ENCODE results near the gene MEF2A.

Gene MEF2A

GRCh38 chr15:99592145-99592791 lies 26.5 kb downstream of the MEF2A start:
- Histone ChIP-seq H3K9ac (ENCODE audit: low read length) (no peak overlapping the region), H3K27me3 (ENCODE audit: control insufficient read depth, insufficient read depth, low read length) (no peaks in the 10 kb centered on the region), H3K4me1 (ENCODE audit: control insufficient read depth, insufficient read depth, low read length) (peaks cover 13% of the 10 kb centered on the region), H3K4me3 (ENCODE audit: low read length) (no peak overlapping the region), H3K36me3 (ENCODE audit: control insufficient read depth, insufficient read depth, low read length) (no peaks in the 10 kb centered on the region), H3K9me3 (ENCODE audit: control insufficient read depth, low read length) (no peaks in the 10 kb centered on the region)

- Histone ChIP-seq H3K27me3 (ENCODE audit: control insufficient read depth, insufficient read depth, low read length) (no peaks in the 10 kb centered on the region), H3K4me1 (ENCODE audit: control insufficient read depth, insufficient read depth, low read length) (peaks cover 13% of the 10 kb centered on the region), H3K4me3 (ENCODE audit: low read length) (no peak overlapping the region), H3K9me3 (ENCODE audit: control insufficient read depth, low read length) (no peaks in the 10 kb centered on the region), H3K9ac (ENCODE audit: low read length) (no peak overlapping the region), H3K36me3 (ENCODE audit: control insufficient read depth, insufficient read depth, low read length) (no peaks in the 10 kb centered on the region)
Measured at GRCh38 chr15:99593070-99593469, 27.3 kb downstream of the MEF2A start.

- Histone ChIP-seq H3K27me3 (ENCODE audit: control insufficient read depth, insufficient read depth, low read length) (no peaks in the 10 kb centered on the region), H3K4me1 (ENCODE audit: control insufficient read depth, insufficient read depth, low read length) (peaks cover 13% of the 10 kb centered on the region), H3K36me3 (ENCODE audit: control insufficient read depth, insufficient read depth, low read length) (no peaks in the 10 kb centered on the region), H3K9me3 (ENCODE audit: control insufficient read depth, low read length) (no peaks in the 10 kb centered on the region), H3K4me3 (ENCODE audit: low read length) (no peak overlapping the region), H3K9ac (ENCODE audit: low read length) (no peak overlapping the region)
Measured at GRCh38 chr15:99594916-99595315, 29.1 kb downstream of the MEF2A start.

GRCh38 chr15:99598296-99598695 lies 32.5 kb downstream of the MEF2A start:
- Histone ChIP-seq H3K4me1 (ENCODE audit: control insufficient read depth, insufficient read depth, low read length) (no peaks in the 10 kb centered on the region), H3K9ac (ENCODE audit: low read length) (no peak overlapping the region), H3K36me3 (ENCODE audit: control insufficient read depth, insufficient read depth, low read length) (no peaks in the 10 kb centered on the region), H3K27me3 (ENCODE audit: control insufficient read depth, insufficient read depth, low read length) (no peaks in the 10 kb centered on the region), H3K4me3 (ENCODE audit: low read length) (no peak overlapping the region), H3K9me3 (ENCODE audit: control insufficient read depth, low read length) (no peaks in the 10 kb centered on the region)

- H3K4me1 ChIP-seq (ENCODE audit: control insufficient read depth, insufficient read depth, low read length): peaks cover 8% of the 10 kb centered on the region
- no peak overlapping the region for H3K9ac ChIP-seq (ENCODE audit: low read length)
- H3K36me3 ChIP-seq (ENCODE audit: control insufficient read depth, insufficient read depth, low read length): no peaks in the 10 kb centered on the region
- no peak overlapping the region for H3K4me3 ChIP-seq (ENCODE audit: low read length)
- H3K9me3 ChIP-seq (ENCODE audit: control insufficient read depth, low read length): no peaks in the 10 kb centered on the region
- no peaks in the 10 kb centered on the region for H3K27me3 ChIP-seq (ENCODE audit: control insufficient read depth, insufficient read depth, low read length)
Measured at GRCh38 chr15:99603828-99604227, 38.0 kb downstream of the MEF2A start.

GRCh38 chr15:99604865-99605264 lies 39.1 kb downstream of the MEF2A start:
- H3K9ac ChIP-seq (ENCODE audit: low read length): no peak overlapping the region
- H3K4me3 ChIP-seq (ENCODE audit: low read length): no peak overlapping the region
- no peaks in the 10 kb centered on the region for H3K9me3 ChIP-seq (ENCODE audit: control insufficient read depth, low read length)
- no peaks in the 10 kb centered on the region for H3K27me3 ChIP-seq (ENCODE audit: control insufficient read depth, insufficient read depth, low read length)
- H3K36me3 ChIP-seq (ENCODE audit: control insufficient read depth, insufficient read depth, low read length): no peaks in the 10 kb centered on the region
- H3K4me1 ChIP-seq (ENCODE audit: control insufficient read depth, insufficient read depth, low read length): peaks cover 8% of the 10 kb centered on the region

- Histone ChIP-seq H3K4me1 (ENCODE audit: control insufficient read depth, insufficient read depth, low read length) (peaks cover 8% of the 10 kb centered on the region), H3K4me3 (ENCODE audit: low read length) (no peak overlapping the region), H3K27me3 (ENCODE audit: control insufficient read depth, insufficient read depth, low read length) (no peaks in the 10 kb centered on the region), H3K9ac (ENCODE audit: low read length) (no peak overlapping the region), H3K36me3 (ENCODE audit: control insufficient read depth, insufficient read depth, low read length) (no peaks in the 10 kb centered on the region), H3K9me3 (ENCODE audit: control insufficient read depth, low read length) (no peaks in the 10 kb centered on the region)
Measured at GRCh38 chr15:99605490-99605931, 39.7 kb downstream of the MEF2A start.

GRCh38 chr15:99605990-99606389 lies 40.2 kb downstream of the MEF2A start:
- Histone ChIP-seq H3K9ac (ENCODE audit: low read length) (no peak overlapping the region), H3K4me3 (ENCODE audit: low read length) (no peak overlapping the region), H3K9me3 (ENCODE audit: control insufficient read depth, low read length) (no peaks in the 10 kb centered on the region), H3K36me3 (ENCODE audit: control insufficient read depth, insufficient read depth, low read length) (no peaks in the 10 kb centered on the region), H3K4me1 (ENCODE audit: control insufficient read depth, insufficient read depth, low read length) (peaks cover 8% of the 10 kb centered on the region), H3K27me3 (ENCODE audit: control insufficient read depth, insufficient read depth, low read length) (no peaks in the 10 kb centered on the region)

GRCh38 chr15:99606646-99607045 lies 40.9 kb downstream of the MEF2A start:
- H3K4me1 ChIP-seq (ENCODE audit: control insufficient read depth, insufficient read depth, low read length): peaks cover 8% of the 10 kb centered on the region
- H3K9me3 ChIP-seq (ENCODE audit: control insufficient read depth, low read length): no peaks in the 10 kb centered on the region
- no peaks in the 10 kb centered on the region for H3K27me3 ChIP-seq (ENCODE audit: control insufficient read depth, insufficient read depth, low read length)
- H3K4me3 ChIP-seq (ENCODE audit: low read length): no peak overlapping the region
- H3K9ac ChIP-seq (ENCODE audit: low read length): no peak overlapping the region
- no peaks in the 10 kb centered on the region for H3K36me3 ChIP-seq (ENCODE audit: control insufficient read depth, insufficient read depth, low read length)

- H3K4me3 ChIP-seq (ENCODE audit: low read length): no peak overlapping the region
- no peaks in the 10 kb centered on the region for H3K36me3 ChIP-seq (ENCODE audit: control insufficient read depth, insufficient read depth, low read length)
- no peaks in the 10 kb centered on the region for H3K27me3 ChIP-seq (ENCODE audit: control insufficient read depth, insufficient read depth, low read length)
- H3K4me1 ChIP-seq (ENCODE audit: control insufficient read depth, insufficient read depth, low read length): peaks cover 19% of the 10 kb centered on the region
- H3K9me3 ChIP-seq (ENCODE audit: control insufficient read depth, low read length): no peaks in the 10 kb centered on the region
- H3K9ac ChIP-seq (ENCODE audit: low read length): no peak overlapping the region
Measured at GRCh38 chr15:99613481-99613880, 47.7 kb downstream of the MEF2A start.

GRCh38 chr15:99613887-99614647 lies 48.3 kb downstream of the MEF2A start:
- Histone ChIP-seq H3K27me3 (ENCODE audit: control insufficient read depth, insufficient read depth, low read length) (no peaks in the 10 kb centered on the region), H3K9me3 (ENCODE audit: control insufficient read depth, low read length) (no peaks in the 10 kb centered on the region), H3K4me1 (ENCODE audit: control insufficient read depth, insufficient read depth, low read length) (peaks cover 19% of the 10 kb centered on the region), H3K36me3 (ENCODE audit: control insufficient read depth, insufficient read depth, low read length) (no peaks in the 10 kb centered on the region), H3K9ac (ENCODE audit: low read length) (peak overlapping the region; percentile 38), H3K4me3 (ENCODE audit: low read length) (no peak overlapping the region)

- Histone ChIP-seq H3K36me3 (ENCODE audit: control insufficient read depth, insufficient read depth, low read length) (no peaks in the 10 kb centered on the region), H3K9ac (ENCODE audit: low read length) (peak overlapping the region; percentile 38), H3K4me1 (ENCODE audit: control insufficient read depth, insufficient read depth, low read length) (peaks cover 19% of the 10 kb centered on the region), H3K9me3 (ENCODE audit: control insufficient read depth, low read length) (no peaks in the 10 kb centered on the region), H3K27me3 (ENCODE audit: control insufficient read depth, insufficient read depth, low read length) (no peaks in the 10 kb centered on the region), H3K4me3 (ENCODE audit: low read length) (no peak overlapping the region)
Measured at GRCh38 chr15:99614749-99615288, 49.0 kb downstream of the MEF2A start.
